ENCODE measurements around the gene ERBB3.
A peak's percentile ranks its signal among the peaks of the same experiment; 100 is the strongest.

Gene ERBB3

DNA sequence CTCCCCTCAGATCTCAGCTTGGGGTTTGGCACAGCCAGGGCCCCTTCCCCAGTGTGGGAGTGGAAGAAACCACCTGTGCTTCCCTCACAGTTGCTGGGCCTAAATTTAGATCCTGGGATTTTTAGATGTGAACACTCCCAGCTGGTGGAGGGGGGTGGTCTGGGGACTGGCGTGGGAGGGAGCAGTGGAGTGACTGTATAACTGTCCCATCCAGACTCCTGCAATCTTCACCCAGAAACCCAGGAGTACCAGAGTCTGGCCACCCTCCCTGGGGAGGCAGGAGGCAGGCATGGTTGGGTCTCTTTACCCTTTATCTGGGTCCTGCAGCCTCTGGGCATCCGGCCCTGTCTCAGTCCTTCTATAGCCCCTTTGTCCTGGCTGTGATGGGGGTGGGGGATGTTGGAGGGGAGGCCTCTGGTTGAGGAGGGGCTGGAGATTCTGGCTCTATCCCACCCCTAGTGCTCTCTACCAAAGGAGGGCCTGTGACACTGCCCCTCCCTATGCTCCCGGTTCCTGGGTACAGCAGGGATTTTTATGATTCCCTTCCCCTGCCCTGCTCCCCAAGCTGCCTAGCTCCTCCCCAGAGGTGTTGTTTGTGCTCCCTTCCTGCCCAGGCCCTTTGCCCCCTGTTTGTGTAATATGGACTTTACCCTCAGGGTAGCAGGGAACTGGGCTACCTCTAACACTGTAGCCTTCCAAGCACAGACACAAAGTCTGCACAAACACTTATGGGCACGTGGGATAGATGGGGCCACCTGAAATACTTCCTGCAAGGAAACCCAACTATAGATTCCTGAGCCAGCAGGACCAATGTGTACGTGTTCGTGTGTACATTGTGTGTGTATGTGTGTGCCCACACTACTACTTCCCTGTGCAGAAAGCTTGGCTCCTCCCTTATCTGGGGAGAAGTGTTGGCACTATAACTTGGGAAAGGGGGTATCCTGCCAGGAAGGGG, 1.7 kb downstream of the ERBB3 start:
- no peaks in the 10 kb centered on the region for H3K9me3 ChIP-seq (ENCODE audit: control insufficient read depth, insufficient read depth, low read length)
- peaks cover 18% of the 10 kb centered on the region for H3K4me1 ChIP-seq (ENCODE audit: control insufficient read depth, insufficient read depth, low read length)
- H3K9ac ChIP-seq (ENCODE audit: low read depth, low read length) = no peak overlapping the region
- H3K27me3 ChIP-seq (ENCODE audit: control insufficient read depth, insufficient read depth, low read length) = no peaks in the 10 kb centered on the region
- peak overlapping the region; percentile 94 for H3K27ac ChIP-seq (ENCODE audit: low read depth, low read length)
- peak overlapping the region; percentile 74 for H3K4me3 ChIP-seq (ENCODE audit: low read depth, low read length)
- peaks cover 26% of the 10 kb centered on the region for H3K36me3 ChIP-seq (ENCODE audit: control insufficient read depth, insufficient read depth, low read length)

DNA sequence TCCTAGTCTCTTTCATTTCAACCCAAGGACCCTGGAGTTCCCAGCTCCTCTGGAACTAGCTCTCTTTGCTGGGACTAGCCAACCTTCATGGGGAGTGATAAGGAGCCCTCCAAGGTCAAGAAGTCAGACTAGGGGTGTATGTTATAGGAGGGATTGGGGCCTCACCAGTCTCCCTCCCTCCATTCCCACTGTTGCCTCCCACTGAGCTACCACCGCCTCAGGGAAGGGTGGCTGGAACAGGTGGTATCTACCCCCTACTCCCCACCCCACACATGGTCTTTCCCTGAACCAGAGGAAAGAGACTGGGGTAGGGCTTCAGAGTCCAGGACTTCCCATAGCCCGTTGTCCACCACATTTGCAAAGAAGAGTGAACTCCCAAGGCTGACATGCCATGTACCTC, 2.4 kb downstream of the ERBB3 start:
- H3K9ac ChIP-seq (ENCODE audit: low read depth, low read length) = no peak overlapping the region
- H3K27me3 ChIP-seq (ENCODE audit: control insufficient read depth, insufficient read depth, low read length) = no peaks in the 10 kb centered on the region
- H3K4me1 ChIP-seq (ENCODE audit: control insufficient read depth, insufficient read depth, low read length) = peaks cover 18% of the 10 kb centered on the region
- H3K27ac ChIP-seq (ENCODE audit: low read depth, low read length) = no peak overlapping the region
- no peaks in the 10 kb centered on the region for H3K9me3 ChIP-seq (ENCODE audit: control insufficient read depth, insufficient read depth, low read length)
- peaks cover 33% of the 10 kb centered on the region for H3K36me3 ChIP-seq (ENCODE audit: control insufficient read depth, insufficient read depth, low read length)
- H3K4me3 ChIP-seq (ENCODE audit: low read depth, low read length) = no peak overlapping the region

DNA sequence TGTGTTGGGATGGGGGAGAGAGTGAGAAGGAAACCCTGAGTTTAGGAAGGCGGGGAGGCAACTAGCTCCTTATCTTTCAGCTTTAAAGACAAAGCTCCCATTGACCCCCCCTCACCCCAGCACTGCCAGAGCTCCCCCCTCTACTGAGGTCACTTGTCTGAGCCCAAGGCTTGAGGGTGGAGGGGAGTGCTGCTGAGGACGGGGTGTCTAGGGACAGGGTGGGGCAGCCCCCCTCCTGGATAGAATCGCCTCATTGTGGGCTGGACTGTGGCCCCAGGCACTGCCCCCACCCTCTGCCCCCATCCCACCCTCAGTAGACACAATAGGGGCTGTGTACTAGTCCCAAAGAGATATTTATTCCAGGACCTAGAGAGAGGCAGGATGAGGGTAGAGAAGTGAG, 3.0 kb downstream of the ERBB3 start:
- Histone ChIP-seq H3K9ac (ENCODE audit: low read depth, low read length) (no peak overlapping the region), H3K9me3 (ENCODE audit: control insufficient read depth, insufficient read depth, low read length) (no peaks in the 10 kb centered on the region), H3K4me3 (ENCODE audit: low read depth, low read length) (no peak overlapping the region), H3K36me3 (ENCODE audit: control insufficient read depth, insufficient read depth, low read length) (peaks cover 38% of the 10 kb centered on the region), H3K27ac (ENCODE audit: low read depth, low read length) (no peak overlapping the region), H3K4me1 (ENCODE audit: control insufficient read depth, insufficient read depth, low read length) (peaks cover 18% of the 10 kb centered on the region), H3K27me3 (ENCODE audit: control insufficient read depth, insufficient read depth, low read length) (no peaks in the 10 kb centered on the region)

DNA sequence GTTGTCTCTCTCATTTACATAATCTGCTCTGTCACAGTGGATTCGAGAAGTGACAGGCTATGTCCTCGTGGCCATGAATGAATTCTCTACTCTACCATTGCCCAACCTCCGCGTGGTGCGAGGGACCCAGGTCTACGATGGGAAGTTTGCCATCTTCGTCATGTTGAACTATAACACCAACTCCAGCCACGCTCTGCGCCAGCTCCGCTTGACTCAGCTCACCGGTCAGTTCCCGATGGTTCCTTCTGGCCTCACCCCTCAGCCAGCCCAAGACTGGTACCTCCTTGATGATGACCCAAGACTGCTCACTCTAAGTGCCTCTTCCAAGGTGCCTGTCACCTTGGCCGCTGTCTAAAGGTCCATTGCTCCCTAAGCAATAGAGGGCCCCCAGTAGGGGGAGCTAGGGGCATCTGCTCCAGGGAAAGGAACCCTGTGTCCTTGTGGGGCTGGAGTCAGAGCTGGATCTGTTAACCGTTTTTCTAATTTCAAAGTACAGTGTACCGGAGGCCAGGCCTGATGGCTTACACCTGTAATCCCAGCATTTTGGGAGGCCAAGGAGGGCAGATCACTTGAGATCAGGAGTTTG, 5.1 kb downstream of the ERBB3 start:
- H3K27me3 ChIP-seq (ENCODE audit: control insufficient read depth, insufficient read depth, low read length) = no peaks in the 10 kb centered on the region

DNA sequence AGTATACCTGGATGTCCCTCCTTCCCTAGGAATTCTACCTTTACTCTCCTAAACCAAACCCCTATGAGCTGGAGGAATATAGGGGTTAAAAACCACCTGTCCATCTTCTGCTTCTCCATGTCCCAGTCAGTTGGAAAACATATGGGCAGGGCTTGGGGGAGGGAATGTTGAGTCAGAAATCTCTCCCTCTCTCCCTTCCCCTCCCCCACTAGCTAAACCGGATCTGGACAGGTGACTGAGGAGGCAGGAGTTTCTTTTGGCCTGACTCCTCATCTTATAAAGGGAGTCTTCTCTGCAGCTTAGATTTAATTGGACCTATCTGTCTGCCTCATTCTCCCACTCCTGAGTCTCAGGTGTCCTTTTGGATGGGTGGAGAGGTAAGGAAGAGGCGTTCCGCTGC, 6.1 kb downstream of the ERBB3 start:
- Histone ChIP-seq H3K4me1 (ENCODE audit: control insufficient read depth, insufficient read depth, low read length) (peaks cover 9% of the 10 kb centered on the region), H3K9me3 (ENCODE audit: control insufficient read depth, insufficient read depth, low read length) (no peaks in the 10 kb centered on the region), H3K9ac (ENCODE audit: low read depth, low read length) (no peak overlapping the region), H3K4me3 (ENCODE audit: low read depth, low read length) (no peak overlapping the region), H3K27me3 (ENCODE audit: control insufficient read depth, insufficient read depth, low read length) (no peaks in the 10 kb centered on the region), H3K36me3 (ENCODE audit: control insufficient read depth, insufficient read depth, low read length) (peaks cover 66% of the 10 kb centered on the region), H3K27ac (ENCODE audit: low read depth, low read length) (no peak overlapping the region)

More for the DNA sequence above, 5.1 kb downstream of the ERBB3 start:
- Histone ChIP-seq H3K36me3 (ENCODE audit: control insufficient read depth, insufficient read depth, low read length) (peaks cover 59% of the 10 kb centered on the region), H3K4me1 (ENCODE audit: control insufficient read depth, insufficient read depth, low read length) (peaks cover 13% of the 10 kb centered on the region), H3K9me3 (ENCODE audit: control insufficient read depth, insufficient read depth, low read length) (no peaks in the 10 kb centered on the region), H3K9ac (ENCODE audit: low read depth, low read length) (no peak overlapping the region), H3K27ac (ENCODE audit: low read depth, low read length) (no peak overlapping the region), H3K4me3 (ENCODE audit: low read depth, low read length) (no peak overlapping the region)

DNA sequence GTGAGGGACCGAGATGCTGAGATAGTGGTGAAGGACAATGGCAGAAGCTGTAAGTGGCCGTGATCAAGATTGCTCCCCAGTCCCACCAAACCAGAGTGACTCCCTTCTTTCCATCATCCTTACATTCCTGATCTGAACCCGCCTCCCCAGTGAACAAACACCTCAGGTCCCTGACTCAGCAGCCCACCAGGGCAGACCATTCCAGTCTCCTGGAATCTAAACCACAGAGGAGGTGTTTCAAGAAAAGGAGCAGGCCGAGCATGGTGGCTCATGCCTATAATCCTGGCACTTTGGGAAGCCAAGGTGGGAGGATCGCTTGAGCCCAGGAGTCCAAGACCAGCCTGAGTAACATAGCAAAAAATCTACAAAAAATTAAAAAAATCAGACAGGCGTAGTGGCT, 6.6 kb downstream of the ERBB3 start:
- Histone ChIP-seq H3K27ac (ENCODE audit: low read depth, low read length) (no peak overlapping the region), H3K9ac (ENCODE audit: low read depth, low read length) (no peak overlapping the region), H3K36me3 (ENCODE audit: control insufficient read depth, insufficient read depth, low read length) (peaks cover 70% of the 10 kb centered on the region), H3K27me3 (ENCODE audit: control insufficient read depth, insufficient read depth, low read length) (no peaks in the 10 kb centered on the region), H3K4me1 (ENCODE audit: control insufficient read depth, insufficient read depth, low read length) (peaks cover 5% of the 10 kb centered on the region; the same call in 1 of the 2 replicates), H3K9me3 (ENCODE audit: control insufficient read depth, insufficient read depth, low read length) (no peaks in the 10 kb centered on the region), H3K4me3 (ENCODE audit: low read depth, low read length) (no peak overlapping the region)

DNA sequence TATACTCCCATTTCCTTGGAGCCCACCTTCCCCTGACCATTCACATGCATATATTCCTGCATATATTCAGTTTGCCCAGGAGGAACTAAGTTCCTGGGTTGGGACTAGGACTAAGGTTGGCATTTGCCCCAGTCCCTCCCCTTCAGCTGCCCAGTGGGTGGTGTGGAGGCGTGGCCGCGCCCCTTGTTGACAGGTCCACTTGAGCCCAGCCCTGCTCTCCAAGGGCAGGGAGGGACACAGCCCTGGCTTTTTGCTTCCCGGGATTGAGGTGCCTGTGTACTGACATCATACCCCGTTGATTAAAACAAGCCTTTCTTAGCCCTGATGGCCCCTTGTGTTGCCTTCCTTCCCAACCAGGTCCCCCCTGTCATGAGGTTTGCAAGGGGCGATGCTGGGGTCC, 7.3 kb downstream of the ERBB3 start:
- Histone ChIP-seq H3K4me3 (ENCODE audit: low read depth, low read length) (no peak overlapping the region), H3K4me1 (ENCODE audit: control insufficient read depth, insufficient read depth, low read length) (no peaks in the 10 kb centered on the region; the same call in 1 of the 2 replicates), H3K9ac (ENCODE audit: low read depth, low read length) (no peak overlapping the region), H3K9me3 (ENCODE audit: control insufficient read depth, insufficient read depth, low read length) (no peaks in the 10 kb centered on the region), H3K27ac (ENCODE audit: low read depth, low read length) (no peak overlapping the region), H3K27me3 (ENCODE audit: control insufficient read depth, insufficient read depth, low read length) (no peaks in the 10 kb centered on the region), H3K36me3 (ENCODE audit: control insufficient read depth, insufficient read depth, low read length) (peaks cover 73% of the 10 kb centered on the region)

DNA sequence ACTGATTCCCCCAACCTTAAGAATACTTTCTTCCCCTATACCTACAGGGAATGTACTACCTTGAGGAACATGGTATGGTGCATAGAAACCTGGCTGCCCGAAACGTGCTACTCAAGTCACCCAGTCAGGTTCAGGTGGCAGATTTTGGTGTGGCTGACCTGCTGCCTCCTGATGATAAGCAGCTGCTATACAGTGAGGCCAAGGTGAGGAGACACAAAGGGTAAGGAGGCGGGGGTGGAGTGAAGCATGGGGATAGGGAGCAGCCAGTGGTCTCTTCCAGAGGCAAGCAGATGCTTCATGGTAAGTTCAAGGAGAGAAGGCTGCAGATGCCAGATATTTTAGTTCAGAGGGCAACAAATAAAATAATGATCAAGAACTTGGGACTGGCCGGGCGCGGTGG, 17.8 kb downstream of the ERBB3 start:
- Histone ChIP-seq H3K9me3 (ENCODE audit: control insufficient read depth, insufficient read depth, low read length) (no peaks in the 10 kb centered on the region), H3K9ac (ENCODE audit: low read depth, low read length) (no peak overlapping the region), H3K27ac (ENCODE audit: low read depth, low read length) (no peak overlapping the region), H3K4me1 (ENCODE audit: control insufficient read depth, insufficient read depth, low read length) (no peaks in the 10 kb centered on the region), H3K27me3 (ENCODE audit: control insufficient read depth, insufficient read depth, low read length) (no peaks in the 10 kb centered on the region), H3K4me3 (ENCODE audit: low read depth, low read length) (no peak overlapping the region), H3K36me3 (ENCODE audit: control insufficient read depth, insufficient read depth, low read length) (peaks cover 92% of the 10 kb centered on the region)

DNA sequence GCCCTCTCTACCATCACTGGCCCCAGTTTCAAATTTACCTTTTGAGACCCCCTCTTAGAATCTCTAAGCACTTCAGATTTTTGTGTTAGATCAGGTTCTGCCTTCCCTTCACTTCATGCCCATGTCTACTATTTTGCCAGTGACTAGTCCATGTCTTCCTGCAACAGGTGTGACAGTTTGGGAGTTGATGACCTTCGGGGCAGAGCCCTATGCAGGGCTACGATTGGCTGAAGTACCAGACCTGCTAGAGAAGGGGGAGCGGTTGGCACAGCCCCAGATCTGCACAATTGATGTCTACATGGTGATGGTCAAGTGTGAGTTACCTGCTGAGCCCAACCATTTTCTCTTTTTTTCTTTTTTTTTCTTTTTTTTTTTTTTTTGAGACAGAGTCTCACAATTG, 18.6 kb downstream of the ERBB3 start:
- no peaks in the 10 kb centered on the region for H3K4me1 ChIP-seq (ENCODE audit: control insufficient read depth, insufficient read depth, low read length)
- no peak overlapping the region for H3K4me3 ChIP-seq (ENCODE audit: low read depth, low read length)
- peaks cover 87% of the 10 kb centered on the region for H3K36me3 ChIP-seq (ENCODE audit: control insufficient read depth, insufficient read depth, low read length)
- H3K9ac ChIP-seq (ENCODE audit: low read depth, low read length) = no peak overlapping the region
- H3K27ac ChIP-seq (ENCODE audit: low read depth, low read length) = no peak overlapping the region
- no peaks in the 10 kb centered on the region for H3K27me3 ChIP-seq (ENCODE audit: control insufficient read depth, insufficient read depth, low read length)
- H3K9me3 ChIP-seq (ENCODE audit: control insufficient read depth, insufficient read depth, low read length) = no peaks in the 10 kb centered on the region

DNA sequence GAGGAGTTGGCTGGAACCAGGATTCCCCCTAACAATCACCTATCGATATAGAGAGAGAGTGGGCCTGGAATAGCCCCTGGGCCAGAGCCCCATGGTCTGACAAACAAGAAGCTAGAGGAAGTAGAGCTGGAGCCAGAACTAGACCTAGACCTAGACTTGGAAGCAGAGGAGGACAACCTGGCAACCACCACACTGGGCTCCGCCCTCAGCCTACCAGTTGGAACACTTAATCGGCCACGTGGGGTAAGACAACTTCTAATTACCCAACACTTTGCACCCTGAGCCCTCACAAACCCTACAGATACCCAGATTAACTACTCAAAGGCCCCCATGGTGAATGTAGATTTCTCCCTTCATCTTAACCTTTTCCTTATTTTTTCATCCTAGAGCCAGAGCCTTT, 19.8 kb downstream of the ERBB3 start:
- H3K27ac ChIP-seq (ENCODE audit: low read depth, low read length) = no peak overlapping the region
- H3K9ac ChIP-seq (ENCODE audit: low read depth, low read length) = no peak overlapping the region
- peaks cover 75% of the 10 kb centered on the region for H3K36me3 ChIP-seq (ENCODE audit: control insufficient read depth, insufficient read depth, low read length)
- no peaks in the 10 kb centered on the region for H3K27me3 ChIP-seq (ENCODE audit: control insufficient read depth, insufficient read depth, low read length)
- H3K4me3 ChIP-seq (ENCODE audit: low read depth, low read length) = no peak overlapping the region
- H3K9me3 ChIP-seq (ENCODE audit: control insufficient read depth, insufficient read depth, low read length) = no peaks in the 10 kb centered on the region
- no peaks in the 10 kb centered on the region for H3K4me1 ChIP-seq (ENCODE audit: control insufficient read depth, insufficient read depth, low read length)

DNA sequence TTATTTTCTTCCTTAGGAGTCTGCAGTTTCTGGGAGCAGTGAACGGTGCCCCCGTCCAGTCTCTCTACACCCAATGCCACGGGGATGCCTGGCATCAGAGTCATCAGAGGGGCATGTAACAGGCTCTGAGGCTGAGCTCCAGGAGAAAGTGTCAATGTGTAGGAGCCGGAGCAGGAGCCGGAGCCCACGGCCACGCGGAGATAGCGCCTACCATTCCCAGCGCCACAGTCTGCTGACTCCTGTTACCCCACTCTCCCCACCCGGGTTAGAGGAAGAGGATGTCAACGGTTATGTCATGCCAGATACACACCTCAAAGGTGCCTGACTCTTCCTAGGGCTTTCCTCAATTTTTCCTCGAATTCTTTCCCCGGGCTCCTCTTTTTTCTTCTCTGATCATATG, 21.1 kb downstream of the ERBB3 start:
- Histone ChIP-seq H3K36me3 (ENCODE audit: control insufficient read depth, insufficient read depth, low read length) (peaks cover 66% of the 10 kb centered on the region), H3K4me1 (ENCODE audit: control insufficient read depth, insufficient read depth, low read length) (peaks cover 6% of the 10 kb centered on the region; the same call in 1 of the 2 replicates), H3K4me3 (ENCODE audit: low read depth, low read length) (no peak overlapping the region), H3K9me3 (ENCODE audit: control insufficient read depth, insufficient read depth, low read length) (no peaks in the 10 kb centered on the region), H3K9ac (ENCODE audit: low read depth, low read length) (no peak overlapping the region), H3K27me3 (ENCODE audit: control insufficient read depth, insufficient read depth, low read length) (no peaks in the 10 kb centered on the region), H3K27ac (ENCODE audit: low read depth, low read length) (no peak overlapping the region)

All from HUES48 (cell line).